Fibroblast of villous mesenchyme (primary cell): ENCODE measurements around the gene SUCLG2. TPM values are rescaled to one million over a fixed set of nuclear protein-coding genes. Genes with fewer than 3 reads are reported as not detected.

Experiments used
- DNase-seq: peaks from one replicate; pipeline ENCODE4 v3.0.0-alpha.2; 2010; ENCODE audit warnings: low read depth
- H3K4me3 ChIP-seq: 2 replicates; pipeline ENCODE4 v1.5.1; 2011; ENCODE audit warnings: low read depth, mild to moderate bottlenecking, low read length
- total RNA-seq: library from RNA; depleted of rRNA; stranded (reverse); fragments of >200 nt; gene quantifications from 2 replicates; pipeline ENCODE4 v1.2.3, GENCODE V29; 2012
- TF ChIP-seq, protein P1 (sequence below): IDR thresholded peaks from 2 replicates; pipeline ENCODE4 v1.5.1; 2012; ENCODE audit warnings: low read depth, mild to moderate bottlenecking, low read length; ENCODE audit not compliant: insufficient read depth

SUCLG2 gene
- total RNA-seq, 1 donor: 45.8 TPM

DNA sequence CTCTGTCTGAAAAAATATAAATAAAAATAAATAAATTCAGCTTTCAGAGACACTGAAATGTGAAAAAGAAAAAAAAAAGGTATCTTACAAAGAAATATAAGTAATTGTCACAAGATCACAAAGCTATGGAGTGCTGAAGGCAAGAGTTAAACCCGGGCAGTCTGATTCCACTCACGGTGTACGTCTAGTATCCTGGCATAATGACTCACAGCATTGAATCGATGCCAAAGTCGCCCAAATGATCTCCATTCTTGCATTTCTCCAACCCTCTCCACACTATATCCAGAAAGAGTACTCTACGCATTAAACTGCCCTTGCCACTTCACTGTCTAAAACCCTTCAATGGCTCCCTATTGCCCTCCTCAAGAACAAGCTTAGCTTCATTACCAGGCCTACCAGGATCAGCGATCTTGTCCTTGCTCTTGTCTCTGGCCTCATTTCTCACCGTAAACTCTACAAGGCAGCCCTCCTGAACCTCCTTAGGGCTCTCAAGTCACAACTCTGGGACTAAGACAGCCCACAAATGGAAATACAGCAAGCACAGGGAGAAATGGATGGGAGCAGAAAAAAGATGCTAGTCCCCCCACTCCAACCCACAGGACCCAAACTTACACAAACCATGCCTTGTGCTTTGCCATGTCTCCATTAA lies 7.7 kb downstream of the SUCLG2 start:
- H3K4me3 ChIP-seq: no peak overlapping the region
- DNase-seq: peak; percentile 23
- TF ChIP-seq, protein P1, sequence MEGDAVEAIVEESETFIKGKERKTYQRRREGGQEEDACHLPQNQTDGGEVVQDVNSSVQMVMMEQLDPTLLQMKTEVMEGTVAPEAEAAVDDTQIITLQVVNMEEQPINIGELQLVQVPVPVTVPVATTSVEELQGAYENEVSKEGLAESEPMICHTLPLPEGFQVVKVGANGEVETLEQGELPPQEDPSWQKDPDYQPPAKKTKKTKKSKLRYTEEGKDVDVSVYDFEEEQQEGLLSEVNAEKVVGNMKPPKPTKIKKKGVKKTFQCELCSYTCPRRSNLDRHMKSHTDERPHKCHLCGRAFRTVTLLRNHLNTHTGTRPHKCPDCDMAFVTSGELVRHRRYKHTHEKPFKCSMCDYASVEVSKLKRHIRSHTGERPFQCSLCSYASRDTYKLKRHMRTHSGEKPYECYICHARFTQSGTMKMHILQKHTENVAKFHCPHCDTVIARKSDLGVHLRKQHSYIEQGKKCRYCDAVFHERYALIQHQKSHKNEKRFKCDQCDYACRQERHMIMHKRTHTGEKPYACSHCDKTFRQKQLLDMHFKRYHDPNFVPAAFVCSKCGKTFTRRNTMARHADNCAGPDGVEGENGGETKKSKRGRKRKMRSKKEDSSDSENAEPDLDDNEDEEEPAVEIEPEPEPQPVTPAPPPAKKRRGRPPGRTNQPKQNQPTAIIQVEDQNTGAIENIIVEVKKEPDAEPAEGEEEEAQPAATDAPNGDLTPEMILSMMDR: no peak

DNA sequence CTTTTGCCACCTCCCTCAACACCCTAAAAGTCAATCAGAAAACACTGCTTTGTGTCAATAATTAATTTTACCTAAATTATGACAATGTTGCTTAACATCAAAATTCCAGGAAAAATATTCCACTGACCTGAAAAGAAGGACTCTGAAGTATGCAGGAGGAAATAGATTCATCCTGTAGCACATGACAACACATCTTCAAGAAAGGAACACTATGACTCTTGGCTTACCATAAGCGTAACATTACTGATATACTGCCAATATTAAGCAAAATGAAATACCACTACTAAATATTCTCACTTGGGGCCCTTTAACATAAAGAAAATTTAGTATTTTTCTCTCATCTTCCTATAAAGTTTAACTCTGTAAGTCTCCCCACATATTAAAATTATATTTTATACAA lies 9.6 kb downstream of the SUCLG2 start:
- TF ChIP-seq, protein P1: no peak
- no peak overlapping the region for H3K4me3 ChIP-seq
- DNase-seq: no peak

DNA sequence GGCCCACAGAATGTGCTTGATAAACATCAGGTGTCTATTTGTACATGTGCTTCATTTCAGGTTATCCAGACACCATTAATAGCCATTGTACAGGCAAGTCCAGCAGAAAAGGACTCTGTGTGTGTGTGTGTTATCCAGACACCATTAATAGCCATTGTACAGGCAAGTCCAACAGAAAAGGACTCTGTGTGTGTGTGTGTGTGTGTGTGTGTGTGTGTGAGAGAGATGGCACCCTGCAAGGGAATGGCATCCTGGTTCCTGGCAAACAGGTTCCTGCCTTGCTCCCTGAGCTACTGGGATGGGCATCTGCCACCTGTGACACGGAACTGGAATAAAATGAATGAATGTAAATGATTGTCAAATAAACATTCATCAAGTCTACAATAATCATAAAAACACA lies 11.7 kb downstream of the SUCLG2 start:
- no peak for DNase-seq
- no peak overlapping the region for H3K4me3 ChIP-seq
- TF ChIP-seq, protein P1: no peak

DNA sequence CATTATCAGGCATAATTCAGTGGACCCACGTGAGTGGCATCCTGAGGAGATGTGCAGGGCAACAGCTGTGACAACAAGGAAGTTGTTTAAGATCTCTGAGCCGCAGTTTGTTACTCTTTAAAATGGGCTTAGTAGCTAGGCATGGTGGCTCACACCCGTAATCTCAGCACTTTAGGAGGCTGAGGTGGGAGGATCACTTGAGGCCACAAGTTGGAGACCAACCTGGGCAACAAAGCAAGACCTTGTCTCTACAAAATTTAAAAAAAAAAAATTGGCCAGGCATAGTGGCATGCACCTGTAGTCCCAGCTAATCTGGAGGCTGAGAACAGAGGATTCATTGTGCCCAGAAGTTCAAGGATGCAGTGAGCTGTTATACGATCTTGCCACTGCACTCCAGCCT lies 12.2 kb downstream of the SUCLG2 start:
- DNase-seq: no peak
- TF ChIP-seq, protein P1: no peak
- no peak overlapping the region for H3K4me3 ChIP-seq

DNA sequence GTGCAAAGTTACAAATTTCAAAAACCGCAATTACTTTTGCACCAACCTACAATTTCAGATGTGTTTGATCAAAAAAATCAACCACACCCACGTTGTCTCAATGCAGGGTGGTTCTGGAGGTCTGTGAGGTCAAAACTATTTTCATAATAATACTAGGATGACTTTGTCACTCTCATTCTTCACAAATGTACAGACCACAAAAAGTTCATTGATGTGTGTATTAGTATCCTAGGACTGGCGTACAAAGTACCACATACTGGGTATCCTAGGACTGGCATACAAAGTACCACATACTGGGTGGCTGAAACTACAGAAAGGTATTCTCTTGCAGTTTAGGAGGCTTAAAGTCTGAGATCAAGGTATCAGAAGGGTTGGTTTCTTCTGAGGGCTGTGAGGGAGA lies 13.0 kb downstream of the SUCLG2 start:
- DNase-seq: no peak
- TF ChIP-seq, protein P1: no peak
- H3K4me3 ChIP-seq: no peak overlapping the region

DNA sequence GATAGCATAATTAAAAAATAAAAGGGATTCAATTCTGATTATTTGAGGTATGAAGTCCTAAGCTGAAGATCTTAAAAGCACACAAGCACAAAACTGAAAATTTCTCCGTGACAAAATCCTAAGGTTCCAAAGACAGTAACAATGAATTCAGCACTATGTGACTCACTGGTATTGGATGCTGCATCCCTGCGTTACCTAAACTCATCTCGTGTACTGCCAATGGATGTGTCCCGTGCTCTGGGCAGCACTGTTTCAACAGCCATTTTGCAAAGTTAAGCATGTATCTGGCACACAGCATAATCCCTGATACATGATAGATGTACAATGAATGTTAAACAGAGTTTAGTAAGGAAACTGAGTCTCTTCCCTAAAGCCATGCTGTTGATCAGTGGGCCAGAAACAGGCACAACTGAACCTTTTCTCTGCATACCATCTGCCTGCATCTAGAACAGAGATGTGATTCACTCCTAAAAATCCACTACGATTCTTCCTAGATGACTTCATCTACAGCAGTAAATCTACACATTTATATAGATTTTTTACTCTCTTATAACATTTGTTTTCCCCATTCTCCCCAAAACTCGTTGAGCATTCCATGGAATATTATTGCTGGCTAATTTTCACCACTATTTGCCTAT lies 14.3 kb downstream of the SUCLG2 start:
- H3K4me3 ChIP-seq: no peak overlapping the region
- TF ChIP-seq, protein P1: no peak
- no peak for DNase-seq
